NAMALWA (cell line): ENCODE data around the gene FIBP.
"Not testable (repeated sequence)": the region's sequence is repeated elsewhere in the genome, so short reads cannot be mapped to it uniquely, and the experiment has no call there.

Experiments used
- DNase-seq: peaks from one replicate; pipeline ENCODE4 v3.0.0-alpha.2; 2015; ENCODE audit warnings: low spot score

The FIBP gene

GRCh38 chr11:65859095-65859811 is 29.0 kb downstream of the FIBP start:
- DNase-seq, result peak; percentile 98

DNA sequence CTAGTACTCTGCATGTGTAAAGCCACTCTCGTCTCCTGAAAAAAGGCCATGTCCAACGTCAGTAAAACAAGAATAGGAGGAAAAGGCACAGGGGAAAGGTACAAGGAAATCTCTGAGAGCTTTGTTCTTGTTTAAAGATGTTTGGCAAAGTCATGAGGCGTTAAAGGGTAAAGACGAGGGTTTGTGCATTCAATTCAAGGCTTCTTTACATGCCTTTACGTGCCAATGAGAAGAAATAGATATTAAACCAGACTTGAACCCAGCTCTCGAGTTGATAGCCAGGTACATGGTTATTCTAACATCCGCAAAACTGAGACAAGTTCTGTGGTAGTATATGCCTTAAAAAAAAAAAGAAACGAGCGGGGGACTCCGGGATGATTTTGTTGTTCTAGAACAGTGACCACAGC is 29.6 kb downstream of the FIBP start:
- DNase-seq, result peak; percentile 75

DNA sequence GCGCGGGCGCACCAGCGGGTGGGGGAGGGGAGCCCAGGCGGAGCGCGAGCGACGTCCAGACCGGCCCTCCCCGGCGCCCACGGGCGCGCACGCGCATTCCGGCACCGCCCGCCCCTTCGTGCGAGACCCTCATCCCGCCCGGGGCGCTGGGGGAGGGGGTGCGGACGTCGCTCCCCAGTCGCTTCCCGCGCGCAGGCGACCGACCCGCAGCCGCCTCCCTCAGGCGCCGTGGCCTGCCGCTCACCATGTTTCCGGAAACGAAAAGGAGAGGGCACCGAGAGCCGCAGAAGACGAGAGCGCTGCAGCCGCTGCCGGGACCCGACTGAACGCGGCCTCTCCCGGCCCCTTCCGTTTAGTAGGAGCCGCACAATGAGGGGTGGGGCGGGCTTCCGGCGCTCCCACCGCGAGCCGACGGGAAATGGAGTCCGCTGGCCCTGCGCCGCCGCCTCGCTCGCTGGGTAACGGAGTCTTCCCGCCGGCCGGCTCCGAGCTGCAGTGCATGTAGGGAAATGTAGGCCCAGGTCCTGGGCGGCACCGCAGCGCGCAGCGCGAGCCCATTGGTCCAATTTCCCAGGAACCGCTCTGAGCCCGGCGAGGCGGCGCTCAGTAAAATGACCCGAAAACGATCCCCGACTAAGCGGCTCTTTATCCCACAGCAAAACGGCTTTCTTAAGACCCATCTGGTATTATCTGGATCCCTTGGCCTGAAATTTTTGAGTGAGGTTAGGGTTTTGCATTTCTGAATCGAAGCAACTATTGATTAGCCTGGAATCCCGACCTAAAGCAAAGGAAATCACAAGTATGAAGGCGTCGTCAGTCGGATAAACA is 30.2 kb downstream of the FIBP start, which contains the start of gene CFL1:
Gene CFL1 (minus strand): TSS at position 328 of the 828 bp plus-strand sequence. CDS start 81 bp downstream, at position 247.
- DNase-seq, result peak; percentile 98

GRCh38 chr11:65857500-65857852 is 30.8 kb downstream of the FIBP start:
- DNase-seq, result peak; percentile 70

- peak; percentile 85 for DNase-seq
These were observed 31.4 kb downstream of the FIBP start for GRCh38 chr11:65856689-65857499.

DNA sequence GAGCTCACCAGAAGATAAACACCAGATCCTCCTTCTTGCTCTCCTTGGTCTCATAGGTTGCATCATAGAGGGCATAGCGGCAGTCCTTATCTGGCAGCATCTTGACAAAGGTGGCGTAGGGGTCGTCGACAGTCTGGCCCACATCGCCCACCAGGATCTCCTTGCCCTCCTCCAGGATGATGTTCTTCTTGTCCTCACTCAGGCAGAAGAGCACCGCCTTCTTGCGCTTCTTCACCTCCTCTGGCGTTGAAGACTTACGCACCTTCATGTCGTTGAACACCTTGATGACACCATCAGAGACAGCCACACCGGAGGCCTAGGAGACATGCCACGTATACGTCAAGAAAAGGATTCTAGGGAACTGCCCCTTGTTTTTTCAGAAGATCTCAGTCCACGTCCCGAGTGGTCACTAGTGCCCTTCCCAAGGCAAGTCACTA is 32.3 kb downstream of the FIBP start:
- peak; percentile 2 for DNase-seq

DNA sequence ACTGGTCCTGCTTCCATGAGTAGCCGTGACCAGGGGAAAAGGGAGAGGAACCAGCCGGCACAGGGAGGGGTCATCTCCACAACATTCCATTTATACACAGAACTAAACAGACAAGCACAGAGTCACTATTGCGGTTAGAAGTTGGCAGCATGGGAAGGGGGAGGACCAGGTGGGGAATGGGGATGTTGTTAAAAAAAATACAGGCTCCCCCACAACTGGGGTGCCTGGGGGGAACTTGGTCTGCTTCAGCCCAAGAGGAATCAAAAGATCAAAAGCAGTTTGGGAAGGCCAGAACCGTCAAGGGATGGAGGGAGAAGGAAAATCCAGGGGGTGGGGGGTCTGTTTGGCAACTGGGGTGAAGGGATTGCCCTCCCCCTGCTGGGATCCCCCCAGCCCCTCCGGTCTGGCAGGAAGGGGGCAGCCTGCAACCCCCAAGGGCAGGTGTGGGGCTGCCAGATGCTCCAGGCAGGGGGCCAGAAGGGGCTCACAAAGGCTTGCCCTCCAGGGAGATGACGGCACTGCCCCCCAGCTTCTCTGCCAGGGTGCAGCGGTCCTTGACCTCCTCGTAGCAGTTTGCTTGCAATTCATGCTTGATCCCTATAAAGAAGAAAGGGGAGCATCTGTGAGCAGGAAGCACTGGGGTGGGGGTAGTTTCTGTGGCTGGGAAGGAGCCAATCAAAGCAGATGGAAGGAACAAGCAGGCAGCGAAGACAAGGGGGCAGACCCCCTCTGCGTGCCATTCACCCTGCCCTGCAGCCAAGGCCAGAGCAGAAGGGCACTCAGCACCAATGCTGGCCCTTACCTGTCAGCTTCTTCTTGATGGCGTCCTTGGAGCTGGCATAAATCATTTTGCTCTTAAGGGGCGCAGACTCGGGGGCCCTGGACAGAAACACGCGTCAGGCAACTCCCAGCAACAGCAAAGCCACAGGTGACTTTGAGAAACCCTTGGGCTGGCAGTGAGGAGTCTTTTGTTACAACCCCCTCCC is 33.1 kb downstream of the FIBP start:
- peak; percentile 8 for DNase-seq

- DNase-seq, result peak; percentile 21
These were observed 34.1 kb downstream of the FIBP start for GRCh38 chr11:65854161-65854592.

DNA sequence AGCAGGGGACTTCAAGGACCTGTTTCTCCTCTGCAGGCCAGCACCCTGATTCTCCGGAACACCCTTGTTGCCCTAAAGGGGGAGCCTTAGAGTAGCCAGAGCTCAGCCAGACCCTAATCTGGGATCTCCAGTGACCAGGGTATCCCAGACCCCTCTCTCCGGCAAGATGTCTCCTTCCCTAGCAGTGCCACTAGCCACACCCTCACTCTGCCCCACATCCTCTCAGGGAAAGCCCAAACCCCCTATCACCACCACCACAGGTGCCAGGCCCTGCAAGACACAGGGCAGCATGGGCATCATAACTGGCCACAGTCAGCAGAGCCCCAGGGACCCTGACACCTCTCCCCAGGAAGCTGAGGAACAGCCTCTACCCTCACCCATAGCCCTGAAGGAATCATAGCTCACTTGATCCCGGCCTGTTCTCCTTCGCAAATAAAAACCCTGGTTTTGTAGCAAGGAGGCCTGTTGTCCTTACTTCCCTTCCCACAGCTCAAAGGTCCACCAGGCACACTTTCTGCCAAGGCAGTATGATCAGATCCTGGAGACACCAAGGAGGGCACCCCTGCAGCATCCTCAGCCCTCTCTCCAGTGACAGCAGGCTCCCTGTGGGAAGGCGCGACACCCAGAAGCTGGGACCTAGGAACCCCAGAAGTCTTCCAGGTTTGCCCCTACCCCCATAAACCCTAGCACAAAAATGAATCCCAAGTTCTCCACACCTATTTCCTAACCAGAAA is 34.9 kb downstream of the FIBP start:
- DNase-seq, result no peak

DNA sequence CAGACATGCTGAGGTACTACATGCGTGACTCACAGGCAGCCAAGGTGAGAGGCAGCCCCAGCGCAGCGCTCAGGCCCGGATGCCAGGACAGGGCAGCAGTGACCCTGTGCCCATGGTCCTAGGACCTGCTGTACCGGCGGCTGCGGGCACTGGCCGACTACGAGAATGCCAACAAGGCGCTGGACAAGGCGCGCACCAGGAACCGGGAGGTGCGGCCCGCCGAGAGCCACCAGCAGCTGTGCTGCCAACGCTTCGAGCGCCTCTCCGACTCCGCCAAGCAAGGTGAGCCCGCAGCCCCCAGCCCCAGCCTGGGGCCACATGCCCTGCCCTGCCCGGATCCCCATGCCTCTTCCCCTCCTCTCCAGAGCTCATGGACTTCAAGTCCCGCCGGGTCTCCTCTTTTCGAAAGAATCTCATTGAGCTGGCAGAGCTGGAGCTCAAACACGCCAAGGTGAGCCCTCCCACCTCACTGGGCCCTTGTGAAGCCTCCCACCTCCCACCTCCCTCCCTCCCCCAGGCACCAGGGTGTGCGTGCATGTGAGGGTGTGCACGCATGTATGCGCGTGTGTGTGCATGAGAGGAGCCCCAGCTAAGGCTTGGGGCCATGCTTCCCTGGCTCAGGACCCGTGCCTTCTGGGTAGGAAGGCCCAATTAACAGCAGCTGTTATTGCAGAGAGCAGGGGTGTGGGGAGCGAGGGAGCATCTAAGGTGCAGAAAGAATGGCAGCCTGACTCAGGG is 35.6 kb downstream of the FIBP start:
- peak; percentile 46 for DNase-seq

DNA sequence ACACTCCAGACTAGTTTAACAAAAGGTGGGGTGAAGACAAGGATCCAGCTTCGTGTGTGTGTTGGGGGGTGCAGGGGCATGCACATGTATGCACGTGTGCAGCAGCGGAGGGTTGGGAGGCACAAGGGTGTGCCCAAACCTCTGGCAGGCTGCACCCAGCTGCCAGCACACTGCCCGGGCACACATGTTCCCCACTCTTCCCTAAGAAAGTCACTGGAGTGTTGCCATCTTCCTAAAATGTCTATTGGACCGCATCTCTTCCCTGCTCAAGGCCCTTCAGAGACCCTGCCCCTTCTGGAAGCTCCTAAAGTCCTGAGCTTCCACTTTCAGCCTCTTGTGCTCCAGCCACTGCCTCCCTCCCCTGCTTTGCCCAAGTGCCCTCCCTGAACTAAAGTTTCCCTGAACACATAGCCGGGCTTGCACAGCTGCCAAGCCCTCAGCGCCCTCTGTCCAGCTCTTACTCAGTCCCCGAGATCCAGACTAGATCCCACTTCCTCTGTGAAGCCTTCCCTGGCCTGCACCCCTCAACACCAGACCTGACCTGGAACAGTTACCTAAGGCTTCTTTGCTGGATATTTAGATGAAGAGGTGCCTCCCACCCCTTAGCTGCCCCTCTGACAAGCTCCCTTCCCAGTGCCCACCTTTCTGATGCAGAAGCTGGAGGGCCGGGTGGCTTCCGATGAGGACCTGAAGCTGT is 36.3 kb downstream of the FIBP start:
- no peak for DNase-seq

- DNase-seq, result peak; percentile 65
These were observed 37.1 kb downstream of the FIBP start for GRCh38 chr11:65851083-65851579.

DNA sequence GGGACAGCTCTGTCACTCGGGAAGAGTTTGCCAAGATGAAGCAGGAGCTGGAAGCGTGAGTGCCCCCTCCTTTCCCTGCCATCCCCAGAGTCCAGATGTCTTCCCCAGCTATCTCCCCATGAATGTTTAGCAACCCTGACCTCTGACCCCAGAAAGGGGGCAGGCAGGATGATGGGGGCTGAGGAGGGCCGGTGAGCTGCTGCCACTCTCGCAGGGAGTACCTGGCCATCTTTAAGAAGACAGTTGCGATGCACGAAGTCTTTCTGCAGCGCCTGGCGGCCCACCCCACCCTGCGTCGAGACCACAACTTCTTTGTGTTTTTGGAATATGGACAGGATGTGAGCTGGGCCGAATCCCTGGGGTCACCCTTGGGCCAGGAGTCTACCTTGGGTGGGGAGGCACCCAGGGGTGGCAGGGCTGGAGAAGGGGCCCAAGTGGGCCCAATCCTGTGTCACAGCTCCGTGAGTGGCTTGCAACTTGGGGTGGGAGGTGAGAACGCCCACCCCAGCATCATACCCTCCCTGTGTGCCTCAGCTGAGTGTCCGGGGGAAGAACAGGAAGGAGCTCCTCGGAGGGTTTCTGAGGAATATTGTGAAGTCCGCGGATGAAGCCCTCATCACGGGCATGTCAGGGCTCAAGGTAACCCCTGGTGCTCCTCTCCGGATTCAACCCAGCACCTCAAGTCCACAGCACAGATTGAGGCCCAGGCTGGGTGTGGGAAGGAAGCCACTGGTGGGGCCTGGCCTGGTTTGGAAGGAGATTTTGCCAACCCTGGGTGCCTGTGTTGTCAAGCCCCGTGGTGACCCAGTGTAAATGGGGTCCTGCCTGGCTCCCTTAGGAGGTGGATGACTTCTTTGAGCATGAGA is 37.8 kb downstream of the FIBP start:
- DNase-seq, result peak; percentile 34

DNA sequence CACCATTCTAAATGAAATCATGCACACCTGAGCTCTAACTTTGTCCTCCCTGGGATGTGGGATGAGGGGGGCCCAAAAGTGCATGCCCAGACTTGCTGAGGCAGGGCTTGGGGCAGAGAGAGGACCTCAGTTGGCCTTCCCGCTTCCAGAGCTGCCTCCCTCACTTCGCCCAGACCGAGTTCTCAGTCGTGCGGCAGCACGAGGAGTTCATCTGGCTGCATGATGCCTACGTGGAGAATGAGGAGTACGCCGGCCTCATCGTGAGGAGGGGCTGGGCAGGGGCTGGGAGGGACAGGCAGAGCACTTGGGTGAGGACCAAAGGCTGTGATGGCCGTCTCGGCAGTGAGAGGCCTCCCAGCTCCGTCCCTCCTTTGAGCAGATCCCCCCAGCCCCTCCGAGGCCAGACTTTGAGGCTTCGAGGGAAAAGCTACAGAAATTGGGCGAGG is 38.5 kb downstream of the FIBP start:
- DNase-seq, result no peak

- no peak for DNase-seq
These were observed 38.9 kb downstream of the FIBP start for GRCh38 chr11:65849366-65849765.

- not testable (repeated sequence) for DNase-seq
These were observed 39.6 kb downstream of the FIBP start for GRCh38 chr11:65848693-65849092.

DNA sequence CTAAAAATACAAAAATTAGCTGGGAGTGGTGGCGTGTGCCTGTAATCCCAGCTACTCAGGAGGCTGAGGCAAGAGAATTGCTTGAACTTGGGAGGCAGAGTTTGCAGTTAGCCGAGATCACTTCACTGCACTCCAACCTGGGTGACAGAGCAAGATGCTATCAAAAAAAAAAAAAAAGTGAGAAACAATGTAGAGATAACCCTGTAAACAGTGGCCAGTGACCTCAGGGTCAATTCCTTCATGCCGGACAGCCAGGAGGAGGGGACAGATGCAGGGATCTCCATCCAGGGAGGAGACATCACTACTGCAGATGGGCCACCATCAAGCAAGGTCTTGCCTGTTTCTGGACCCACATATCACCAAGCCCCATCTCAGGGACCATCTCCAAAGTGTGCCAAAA is 40.5 kb downstream of the FIBP start:
- DNase-seq, result no peak
